Measurements from ENCODE around the gene PDE5A. TPM values are rescaled to one million over a fixed set of nuclear protein-coding genes. Genes with fewer than 3 reads are reported as not detected.

Gene PDE5A
- total RNA-seq = 1 to 10 TPM; 1.1 to 2.3 (median 1.6) TPM
- total RNA-seq (2013) = 1.8 TPM
- 0.44 to 5.1 (median 1.9) reads per million in 29 experiments for total RNA-seq

DNA sequence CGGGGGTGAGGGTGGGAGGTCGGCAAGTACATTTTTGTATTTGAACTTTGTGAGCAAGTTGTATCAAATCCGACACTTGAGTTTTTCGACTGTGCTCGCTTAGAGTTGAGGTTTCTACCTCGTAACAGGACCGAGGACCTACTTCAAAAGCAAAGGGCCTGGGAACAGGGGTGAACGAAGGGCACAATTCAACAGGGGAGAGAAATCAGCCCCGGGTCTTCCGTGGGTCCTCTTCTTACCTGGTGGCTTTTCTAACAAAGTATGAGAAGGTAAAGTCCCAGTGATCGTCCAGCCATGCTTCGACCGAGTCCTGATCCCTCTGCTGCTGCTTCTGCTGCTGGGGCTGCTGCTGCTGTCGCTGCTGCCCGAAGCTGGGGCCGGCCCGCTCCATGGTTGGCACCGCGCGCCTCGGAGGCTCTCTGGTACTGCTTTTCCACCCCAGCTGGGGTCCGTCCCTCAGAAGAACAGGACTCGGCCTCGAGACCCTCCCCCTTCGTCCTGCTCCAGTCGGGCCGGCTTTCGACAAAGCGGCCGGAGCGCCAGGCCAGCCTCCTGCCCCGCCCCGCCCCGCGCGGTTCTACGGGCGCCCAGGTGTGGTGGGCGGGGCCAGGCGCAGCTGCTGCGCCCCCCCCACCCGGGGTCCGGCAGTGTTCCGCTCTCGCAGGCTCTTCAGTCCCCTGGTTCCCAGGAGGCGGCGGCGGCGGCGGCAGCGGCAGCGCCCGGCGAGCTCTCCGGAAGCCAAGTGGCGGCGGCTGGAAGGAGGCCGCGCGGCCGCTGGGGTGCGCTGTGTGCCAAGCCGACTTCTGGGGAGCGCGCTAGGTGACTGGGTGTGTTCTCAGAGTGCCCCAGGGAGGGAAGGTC is at the start of gene PDE5A:
PDE5A (minus strand) TSS at position 524 of the 861 bp plus-strand sequence; CDS start at position 391, 133 bp downstream.
- no peaks in the 10 kb centered on the region for H3K9me3 Mint-ChIP-seq
- Histone ChIP-seq H3K9me3 (no peaks in the 10 kb centered on the region), H3K27ac (ENCODE audit: low read length) (peak within 1 kb of the TSS; percentile 43), H3K27me3 (replicated peaks in 1 of 2; ENCODE audit: control insufficient read depth in 2 of 2, extremely low read depth in 1 of 2, insufficient read depth in 2 of 2, low read length in 1 of 2) (peaks cover 12 to 24% of the 10 kb centered on the region in 2 experiments), H3K4me3 (ENCODE audit: control insufficient read depth in 1 of 2, extremely low read depth in 1 of 2, low read length in 1 of 2) (peak within 1 kb of the TSS; percentile 70 to 89), H3K36me3 (ENCODE audit: control insufficient read depth in 2 of 2, extremely low read depth in 1 of 2, insufficient read depth in 1 of 2, low read length in 1 of 2) (no peaks in the 10 kb centered on the region), H3K4me1 (ENCODE audit: control insufficient read depth in 1 of 2, extremely low read depth in 1 of 2, insufficient read depth in 2 of 2, low read length in 2 of 2) (peaks cover 7 to 26% of the 10 kb centered on the region in 2 experiments)
- H3K4me3 Mint-ChIP-seq = peak within 1 kb of the TSS; percentile 86 to 92 (median 91)
- under 1% methylated on average over 61 of the region's 65 CpGs for WGBS (ENCODE audit: insufficient coverage)
- H3K27ac Mint-ChIP-seq = peak within 1 kb of the TSS; percentile 76 to 84
- CTCF ChIA-PET = interaction anchor here (0.5 to 1.3 kb wide), 16 partner anchors 8 to 1538 kb away, joined by 3 to 6 read pairs (median 3); no protein-coding TSS in a partner anchor
- ATAC-seq (replicated peaks in 1 of 4) (peak; percentile 82 to 84 (median 82)), DNase-seq (peak; percentile 47 to 85 (median 67))
- no peaks in the 10 kb centered on the region for H3K36me3 Mint-ChIP-seq
- peaks cover 15 to 24% (median 23%) of the 10 kb centered on the region in 3 donors for H3K4me1 Mint-ChIP-seq
- POLR2A ChIA-PET = no interaction called here
- H3K27me3 Mint-ChIP-seq = peaks cover 9 to 12% of the 10 kb centered on the region in 2 donors

DNA sequence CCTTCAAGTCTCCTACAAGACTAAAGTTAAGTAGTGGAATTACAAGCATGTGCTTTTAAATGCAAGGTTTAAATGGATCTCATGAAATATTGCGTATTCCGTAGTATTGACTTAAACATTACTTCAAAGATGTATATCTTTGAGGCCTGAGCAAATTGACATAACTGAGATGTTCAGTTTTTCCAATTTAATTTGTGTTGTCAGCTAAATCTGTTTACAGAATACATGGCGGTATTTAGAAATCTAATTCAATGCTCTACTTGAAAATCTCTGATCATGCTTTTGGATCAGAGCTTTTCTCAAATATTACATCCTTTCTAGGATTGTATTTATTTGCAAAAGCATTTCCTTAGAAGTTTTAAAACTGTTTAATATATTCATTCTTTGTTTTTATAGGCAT is 47.5 kb upstream of the PDE5A start:
- H3K4me1 Mint-ChIP-seq = no peaks in the 10 kb centered on the region
- Histone ChIP-seq H3K36me3 (ENCODE audit: control insufficient read depth in 2 of 2, extremely low read depth in 1 of 2, insufficient read depth in 1 of 2, low read length in 1 of 2) (no peaks in the 10 kb centered on the region), H3K4me3 (ENCODE audit: control insufficient read depth in 1 of 2, extremely low read depth in 1 of 2, low read length in 1 of 2) (no peak overlapping the region), H3K4me1 (ENCODE audit: control insufficient read depth in 1 of 2, extremely low read depth in 1 of 2, insufficient read depth in 2 of 2, low read length in 2 of 2) (no peaks in the 10 kb centered on the region), H3K27ac (ENCODE audit: low read length) (no peak overlapping the region), H3K27me3 (replicated peaks in 1 of 2; ENCODE audit: control insufficient read depth in 2 of 2, extremely low read depth in 1 of 2, insufficient read depth in 2 of 2, low read length in 1 of 2) (no peaks in the 10 kb centered on the region), H3K9me3 (no peaks in the 10 kb centered on the region)
- H3K4me3 Mint-ChIP-seq = no peak overlapping the region
- CTCF ChIA-PET = no interaction called here
- no peaks in the 10 kb centered on the region for H3K9me3 Mint-ChIP-seq
- ATAC-seq (replicated peaks in 1 of 4) (no peak), DNase-seq (no peak)
- no peak overlapping the region for H3K27ac Mint-ChIP-seq
- peaks cover 6 to 16% of the 10 kb centered on the region in 2 donors for H3K27me3 Mint-ChIP-seq
- POLR2A ChIA-PET = interaction anchor here in 1 of 2 donors (0.5 kb wide), 1 partner anchor 11 kb away, joined by 4 read pairs; no protein-coding TSS in a partner anchor
- no CpG with 5 or more reads among the region's 3 CpGs for WGBS (ENCODE audit: insufficient coverage)
- H3K36me3 Mint-ChIP-seq = no peaks in the 10 kb centered on the region

DNA sequence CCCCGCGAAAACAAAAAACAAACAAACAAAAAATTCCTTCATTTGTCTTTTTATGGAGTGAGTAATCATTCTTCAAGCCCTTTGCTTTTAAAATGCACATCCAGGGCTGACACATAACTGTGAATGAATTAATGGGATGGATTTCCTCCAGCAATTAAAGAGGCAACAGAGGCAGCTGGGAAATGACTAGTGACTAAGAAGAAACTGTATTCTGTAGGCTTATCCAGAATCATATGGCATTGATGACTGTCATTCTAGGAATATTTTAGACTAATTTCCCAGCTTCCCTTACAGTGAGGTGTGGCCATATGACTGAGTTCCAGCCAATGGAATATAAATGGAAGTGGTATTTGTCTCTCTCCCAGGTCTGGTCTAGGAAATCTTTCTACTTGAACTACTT is 46.8 kb upstream of the PDE5A start:
- no peaks in the 10 kb centered on the region for H3K9me3 ChIP-seq
- Mint-ChIP-seq H3K4me1 (no peaks in the 10 kb centered on the region), H3K4me3 (no peak overlapping the region), H3K27me3 (peaks cover 4 to 16% of the 10 kb centered on the region in 2 donors), H3K36me3 (no peaks in the 10 kb centered on the region), H3K27ac (no peak overlapping the region), H3K9me3 (no peaks in the 10 kb centered on the region)
- H3K36me3 ChIP-seq (ENCODE audit: control insufficient read depth in 2 of 2, extremely low read depth in 1 of 2, insufficient read depth in 1 of 2, low read length in 1 of 2) = no peaks in the 10 kb centered on the region
- CTCF ChIA-PET = no interaction called here
- DNase-seq = no peak
- POLR2A ChIA-PET = no interaction called here
- no peak overlapping the region for H3K4me3 ChIP-seq (ENCODE audit: control insufficient read depth in 1 of 2, extremely low read depth in 1 of 2, low read length in 1 of 2)
- H3K4me1 ChIP-seq (ENCODE audit: control insufficient read depth in 1 of 2, extremely low read depth in 1 of 2, insufficient read depth in 2 of 2, low read length in 2 of 2) = no peaks in the 10 kb centered on the region
- ATAC-seq (replicated peaks in 1 of 4) = no peak
- H3K27ac ChIP-seq (ENCODE audit: low read length) = no peak overlapping the region
- WGBS (ENCODE audit: insufficient coverage) = no CpG with 5 or more reads among the region's 2 CpGs
- no peaks in the 10 kb centered on the region for H3K27me3 ChIP-seq (replicated peaks in 1 of 2; ENCODE audit: control insufficient read depth in 2 of 2, extremely low read depth in 1 of 2, insufficient read depth in 2 of 2, low read length in 1 of 2)

DNA sequence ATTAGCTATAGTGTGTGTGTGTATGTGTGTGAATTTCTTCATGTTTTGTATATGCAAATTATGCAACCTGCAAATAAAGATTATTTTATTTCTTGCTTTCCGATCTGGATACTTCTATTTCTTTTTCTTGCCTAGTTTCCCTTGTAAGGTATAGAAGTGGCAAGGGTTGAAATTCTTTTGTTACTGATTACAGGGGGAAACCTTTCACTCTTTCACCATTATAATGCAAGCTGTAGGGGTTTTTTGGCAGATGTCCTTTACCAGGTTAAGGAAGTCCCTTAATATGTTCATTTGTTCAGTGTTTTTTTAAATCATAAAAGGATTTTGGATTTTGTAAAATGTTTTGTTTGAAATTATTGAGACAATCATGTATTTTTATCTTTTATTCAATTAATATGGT is 44.3 kb upstream of the PDE5A start:
- ChIA-PET CTCF (no interaction called here), POLR2A (interaction anchor here in 1 of 2 donors (0.7 kb wide), 1 partner anchor 54 kb away, joined by 3 read pairs; no protein-coding TSS in a partner anchor)
- Histone ChIP-seq H3K27me3 (replicated peaks in 1 of 2; ENCODE audit: control insufficient read depth in 2 of 2, extremely low read depth in 1 of 2, insufficient read depth in 2 of 2, low read length in 1 of 2) (no peaks in the 10 kb centered on the region), H3K9me3 (no peaks in the 10 kb centered on the region), H3K4me3 (ENCODE audit: control insufficient read depth in 1 of 2, extremely low read depth in 1 of 2, low read length in 1 of 2) (no peak overlapping the region), H3K4me1 (ENCODE audit: control insufficient read depth in 1 of 2, extremely low read depth in 1 of 2, insufficient read depth in 2 of 2, low read length in 2 of 2) (no peaks in the 10 kb centered on the region), H3K36me3 (ENCODE audit: control insufficient read depth in 2 of 2, extremely low read depth in 1 of 2, insufficient read depth in 1 of 2, low read length in 1 of 2) (no peaks in the 10 kb centered on the region), H3K27ac (ENCODE audit: low read length) (no peak overlapping the region)
- Mint-ChIP-seq H3K27ac (no peak overlapping the region), H3K9me3 (no peaks in the 10 kb centered on the region), H3K4me1 (no peaks in the 10 kb centered on the region), H3K27me3 (peaks cover 3 to 10% of the 10 kb centered on the region in 2 donors), H3K36me3 (no peaks in the 10 kb centered on the region), H3K4me3 (no peak overlapping the region)
- no peak for DNase-seq
- no CpG with 5 or more reads among the region's 1 CpG for WGBS (ENCODE audit: insufficient coverage)
- no peak for ATAC-seq (replicated peaks in 1 of 4)

DNA sequence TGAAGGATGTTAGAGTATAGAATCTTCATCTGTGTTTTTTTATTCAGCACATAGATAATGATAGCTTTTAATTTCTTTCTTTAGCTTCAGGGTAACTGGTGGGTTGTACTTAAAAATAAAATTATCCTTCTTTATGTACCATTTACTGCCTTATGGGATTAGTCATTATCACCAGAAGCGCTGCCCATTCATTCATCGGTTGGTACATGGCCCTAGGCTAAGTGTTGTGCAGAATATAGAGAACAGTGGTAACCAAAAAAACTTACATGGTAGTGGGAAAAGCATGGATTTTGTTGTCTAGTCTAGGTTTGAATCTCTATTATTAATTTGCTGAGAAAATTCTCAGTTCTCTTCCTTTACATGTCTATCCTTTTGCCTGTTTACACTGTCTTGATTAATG is 43.5 kb upstream of the PDE5A start:
- Mint-ChIP-seq H3K27ac (no peak overlapping the region), H3K36me3 (no peaks in the 10 kb centered on the region), H3K4me1 (no peaks in the 10 kb centered on the region), H3K9me3 (no peaks in the 10 kb centered on the region), H3K27me3 (peaks cover 3 to 10% of the 10 kb centered on the region in 2 donors), H3K4me3 (no peak overlapping the region)
- no peak overlapping the region for H3K4me3 ChIP-seq (ENCODE audit: control insufficient read depth in 1 of 2, extremely low read depth in 1 of 2, low read length in 1 of 2)
- no peaks in the 10 kb centered on the region for H3K27me3 ChIP-seq (replicated peaks in 1 of 2; ENCODE audit: control insufficient read depth in 2 of 2, extremely low read depth in 1 of 2, insufficient read depth in 2 of 2, low read length in 1 of 2)
- no peaks in the 10 kb centered on the region for H3K9me3 ChIP-seq
- no peak overlapping the region for H3K27ac ChIP-seq (ENCODE audit: low read length)
- ATAC-seq (replicated peaks in 1 of 4) (no peak), DNase-seq (no peak)
- ChIA-PET CTCF (no interaction called here), POLR2A (interaction anchor here in 1 of 2 donors (0.7 kb wide), 1 partner anchor 53 kb away, joined by 3 read pairs; no protein-coding TSS in a partner anchor)
- no CpG with 5 or more reads among the region's 2 CpGs for WGBS (ENCODE audit: insufficient coverage)
- no peaks in the 10 kb centered on the region for H3K36me3 ChIP-seq (ENCODE audit: control insufficient read depth in 2 of 2, extremely low read depth in 1 of 2, insufficient read depth in 1 of 2, low read length in 1 of 2)
- H3K4me1 ChIP-seq (ENCODE audit: control insufficient read depth in 1 of 2, extremely low read depth in 1 of 2, insufficient read depth in 2 of 2, low read length in 2 of 2) = no peaks in the 10 kb centered on the region

DNA sequence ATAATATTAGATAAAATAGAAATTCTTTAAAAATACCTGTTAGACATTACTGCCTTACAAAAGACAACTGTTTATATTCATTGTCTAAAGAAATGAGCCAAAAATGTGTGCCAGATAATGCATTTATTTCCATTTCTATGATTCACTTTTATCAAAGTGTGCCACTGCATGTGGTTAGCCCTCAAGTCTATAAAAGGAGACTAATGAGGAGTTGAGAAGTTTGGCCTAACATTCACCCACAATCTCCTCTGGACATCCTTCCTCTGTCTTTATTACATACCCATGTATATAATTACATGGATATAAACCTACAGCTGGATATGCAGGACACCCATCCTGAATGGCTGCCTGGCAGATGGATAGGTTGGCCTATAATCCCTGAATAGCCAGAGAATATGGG is 42.6 kb upstream of the PDE5A start:
- no peak for DNase-seq
- Mint-ChIP-seq H3K27ac (no peak overlapping the region), H3K9me3 (no peaks in the 10 kb centered on the region), H3K36me3 (no peaks in the 10 kb centered on the region), H3K4me1 (no peaks in the 10 kb centered on the region), H3K4me3 (no peak overlapping the region), H3K27me3 (peaks cover 5 to 14% of the 10 kb centered on the region in 2 donors)
- CTCF ChIA-PET = no interaction called here
- POLR2A ChIA-PET = no interaction called here
- H3K36me3 ChIP-seq (ENCODE audit: control insufficient read depth in 2 of 2, extremely low read depth in 1 of 2, insufficient read depth in 1 of 2, low read length in 1 of 2) = no peaks in the 10 kb centered on the region
- no peaks in the 10 kb centered on the region for H3K9me3 ChIP-seq
- no peaks in the 10 kb centered on the region for H3K27me3 ChIP-seq (replicated peaks in 1 of 2; ENCODE audit: control insufficient read depth in 2 of 2, extremely low read depth in 1 of 2, insufficient read depth in 2 of 2, low read length in 1 of 2)
- H3K27ac ChIP-seq (ENCODE audit: low read length) = no peak overlapping the region
- no peaks in the 10 kb centered on the region for H3K4me1 ChIP-seq (ENCODE audit: control insufficient read depth in 1 of 2, extremely low read depth in 1 of 2, insufficient read depth in 2 of 2, low read length in 2 of 2)
- H3K4me3 ChIP-seq (ENCODE audit: control insufficient read depth in 1 of 2, extremely low read depth in 1 of 2, low read length in 1 of 2) = no peak overlapping the region
- no peak for ATAC-seq (replicated peaks in 1 of 4)

All from T-cell (primary cell).